ENCODE measurements around the gene TSPAN12. TPM values are rescaled to one million over a fixed set of nuclear protein-coding genes. Genes with fewer than 3 reads are reported as not detected.

The TSPAN12 gene
- total and polyA plus RNA-seq, 2 of the 8 experiments (the other 6 are each of a cell fraction or from before 2014, with no cell fraction given), result 6.1 to 17.9 TPM

GRCh38 chr7:120837599-120837998 lies 20.3 kb downstream of the TSPAN12 start (continued):
- TF ChIP-seq CHD7 (IDR thresholded peaks at IDR 0.05; ENCODE audit: insufficient replicate concordance, low read length) (no peak), TBP (IDR thresholded peaks at IDR 0.05; ENCODE audit: low read depth, low read length) (no peak), USF2 (IDR thresholded peaks at IDR 0.05; ENCODE audit: low read length) (no peak), JUND (IDR thresholded peaks at IDR 0.05; ENCODE audit: low read length) (no peak), ASH2L (IDR thresholded peaks at IDR 0.05; ENCODE audit: low read length) (no peak), CBX5 (IDR thresholded peaks at IDR 0.05; ENCODE audit: low read depth, low read length) (no peak), CREB1 (IDR thresholded peaks at IDR 0.05) (no peak), POLR2A (IDR thresholded peaks at IDR 0.05; ENCODE audit: control extremely low read depth in 1 of 2, low read depth in 2 of 2, low read length in 2 of 2) (no peak), GABPA (IDR thresholded peaks at IDR 0.05; ENCODE audit: borderline replicate concordance, insufficient read depth, low read length) (no peak), SP4 (IDR thresholded peaks at IDR 0.05; ENCODE audit: low read length) (no peak), CTBP2 (IDR thresholded peaks at IDR 0.05; ENCODE audit: borderline replicate concordance, insufficient read depth, insufficient read length, low read length) (no peak), CHD1 (IDR thresholded peaks at IDR 0.05; ENCODE audit: low read depth, low read length) (no peak)

All from H1 (cell line).